HepG2 (cell line): ENCODE measurements around the gene LIN28A. TPM values are rescaled to one million over a fixed set of nuclear protein-coding genes. Genes with fewer than 3 reads are reported as not detected.

Experiments used
- CBX5 ChIP-seq: sonication (generic); formaldehyde crosslinking; IDR thresholded peaks from 2 replicates; pipeline ENCODE4 v1.4.0; 2020; ENCODE audit warnings: missing genetic modification reagents, borderline replicate concordance
- CC2D1A ChIP-seq: sonication (generic); formaldehyde crosslinking; IDR thresholded peaks from 2 replicates; pipeline ENCODE4 v1.8.1; 2023; ENCODE audit warnings: mild to moderate bottlenecking, missing genetic modification reagents
- FOXK2 ChIP-seq: fragments of 450-650 bp; IDR thresholded peaks from 2 replicates; pipeline ENCODE4 v1.6.1; 2016
- GATAD1 ChIP-seq: IDR thresholded peaks from 2 replicates; pipeline ENCODE4 v1.6.1; 2016; ENCODE audit warnings: missing genetic modification reagents, missing compliant biosample characterization
- HDAC1 ChIP-seq: sonication (generic); formaldehyde crosslinking; IDR thresholded peaks from 2 replicates; pipeline ENCODE4 v1.5.1; 2020; ENCODE audit warnings: mild to moderate bottlenecking, missing genetic modification reagents
- HNF4G ChIP-seq, 2 experiments: sonication (generic) in 1 of 2; formaldehyde crosslinking in 1 of 2; IDR thresholded peaks; 2 replicates each; pipeline versions ENCODE4 v1.4.0 to v1.6.1; 2011 to 2020; ENCODE audit warnings: borderline replicate concordance in 2 of 2, low read depth in 2 of 2, mild to moderate bottlenecking in 2 of 2, low read length in 1 of 2, missing genetic modification reagents in 1 of 2, moderate library complexity in 1 of 2
- MAFG ChIP-seq: sonication (generic); formaldehyde crosslinking; IDR thresholded peaks from 2 replicates; pipeline ENCODE4 v1.5.1; 2020; ENCODE audit warnings: mild to moderate bottlenecking, missing genetic modification reagents
- MEIS2 ChIP-seq: sonication (generic); formaldehyde crosslinking; IDR thresholded peaks from 2 replicates; pipeline ENCODE4 v1.9.0; 2021; ENCODE audit warnings: mild to moderate bottlenecking, missing genetic modification reagents
- MYC ChIP-seq: sonication (generic); formaldehyde crosslinking; IDR thresholded peaks from 2 replicates; pipeline ENCODE4 v1.9.0; 2021; ENCODE audit warnings: missing genetic modification reagents, borderline replicate concordance
- NBN ChIP-seq: fragments of 450-650 bp; conservative IDR thresholded peaks from 2 replicates; pipeline ENCODE4 v1.6.1; 2017
- NONO ChIP-seq, 2 experiments: fragments of 450-650 bp in 1 of 2; sonication (generic) in 1 of 2; formaldehyde crosslinking in 1 of 2; IDR thresholded peaks in 1 of 2; conservative IDR thresholded peaks in 1 of 2; 2 replicates each; pipeline versions ENCODE4 v1.6.1 to v1.8.0; 2017 to 2022; ENCODE audit warnings: mild to moderate bottlenecking in 1 of 2, missing genetic modification reagents in 1 of 2, moderate library complexity in 1 of 2
- RFX3 ChIP-seq: IDR thresholded peaks from 2 replicates; pipeline ENCODE4 v1.6.1; 2016; ENCODE audit warnings: missing biosample characterization, missing genetic modification reagents
- SMARCC2 ChIP-seq: fragments of 450-650 bp; IDR thresholded peaks from 2 replicates; pipeline ENCODE4 v1.6.1; 2017; ENCODE audit warnings: antibody characterized with exemption, mild to moderate bottlenecking
- SOX13 ChIP-seq, 3 experiments: fragments of 450-650 bp in 1 of 3; sonication (generic) in 1 of 3; formaldehyde crosslinking in 1 of 3; IDR thresholded peaks in 2 of 3; conservative IDR thresholded peaks in 1 of 3; 2 replicates each; pipeline versions ENCODE4 v1.5.0 to v1.6.1; 2016 to 2020; ENCODE audit warnings: antibody characterized with exemption in 1 of 3, mild to moderate bottlenecking in 1 of 3, missing compliant biosample characterization in 1 of 3, missing genetic modification reagents in 1 of 3, moderate library complexity in 1 of 3
- SP4 ChIP-seq: sonication (generic); formaldehyde crosslinking; IDR thresholded peaks from 2 replicates; pipeline ENCODE4 v1.8.1; 2023; ENCODE audit warnings: mild to moderate bottlenecking, missing genetic modification reagents
- ZFYVE20 ChIP-seq: sonication (generic); formaldehyde crosslinking; IDR thresholded peaks from 2 replicates; pipeline ENCODE4 v1.8.0; 2023; ENCODE audit warnings: low read depth, mild to moderate bottlenecking, moderate library complexity, missing genetic modification reagents, borderline replicate concordance
- ZKSCAN8 ChIP-seq: IDR thresholded peaks from 2 replicates; pipeline ENCODE4 v1.6.1; 2016; ENCODE audit warnings: borderline replicate concordance, missing genetic modification reagents, missing compliant biosample characterization
- ZMYM2 ChIP-seq: sonication (generic); formaldehyde crosslinking; IDR thresholded peaks from 2 replicates; pipeline ENCODE4 v1.8.0; 2022; ENCODE audit warnings: mild to moderate bottlenecking, missing genetic modification reagents
- ZNF230 ChIP-seq: sonication (generic); formaldehyde crosslinking; IDR thresholded peaks from 2 replicates; pipeline ENCODE4 v1.4.0; 2020; ENCODE audit warnings: mild to moderate bottlenecking, missing genetic modification reagents
- ZNF333 ChIP-seq: sonication (generic); formaldehyde crosslinking; IDR thresholded peaks from 2 replicates; pipeline ENCODE4 v1.4.0; 2020; ENCODE audit warnings: mild to moderate bottlenecking, missing genetic modification reagents, borderline replicate concordance
- ZNF567 ChIP-seq: sonication (generic); formaldehyde crosslinking; IDR thresholded peaks from 2 replicates; pipeline ENCODE4 v1.8.1; 2023; ENCODE audit warnings: mild to moderate bottlenecking, missing genetic modification reagents, borderline replicate concordance
- ZNF605 ChIP-seq: sonication (generic); formaldehyde crosslinking; IDR thresholded peaks from 2 replicates; pipeline ENCODE4 v1.8.0; 2022; ENCODE audit warnings: mild to moderate bottlenecking, missing genetic modification reagents
- ZNF660 ChIP-seq: sonication (generic); formaldehyde crosslinking; IDR thresholded peaks from 2 replicates; pipeline ENCODE4 v1.5.1; 2020; ENCODE audit warnings: mild to moderate bottlenecking, low read depth, missing genetic modification reagents, borderline replicate concordance
- ZNF850 ChIP-seq: sonication (generic); formaldehyde crosslinking; conservative IDR thresholded peaks from 2 replicates; pipeline ENCODE4 v1.9.0; 2021; ENCODE audit warnings: mild to moderate bottlenecking, missing genetic modification reagents
- ZSCAN20 ChIP-seq: sonication (generic); formaldehyde crosslinking; IDR thresholded peaks from 2 replicates; pipeline ENCODE4 v1.4.0; 2020; ENCODE audit warnings: missing genetic modification reagents, mild to moderate bottlenecking, borderline replicate concordance
- polyA plus RNA-seq, 8 experiments: library from polyadenylated mRNA; depleted of rRNA in 3 of 8; stranded (reverse) in 7 of 8; unstranded in 1 of 8; fragments of >200 nt; fragmentation: Illumina TruSeq in 4 of 8; extraction: Trizol in 4 of 8; gene quantifications; 2 replicates each; pipeline versions ENCODE4 v1.2.1 to v1.2.3, GENCODE V29; 2011 to 2016; ENCODE audit warnings: low read depth in 4 of 8, missing spikeins in 1 of 8, mixed read lengths in 1 of 8; ENCODE audit not compliant: insufficient read depth in 1 of 8
- total RNA-seq, 5 experiments: library from RNA; depleted of rRNA; stranded (reverse); fragments of >200 nt; fragmentation: Illumina TruSeq; extraction: Trizol; gene quantifications; 2 replicates each; pipeline ENCODE4 v1.2.3, GENCODE V29; 2016; ENCODE audit warnings: low read depth in 1 of 5
- TF ChIP-seq, protein P1 (sequence below): sonication (generic); formaldehyde crosslinking; IDR thresholded peaks from 2 replicates; pipeline ENCODE4 v1.5.0; 2020; ENCODE audit warnings: missing genetic modification reagents
- TF ChIP-seq, protein P2 (sequence below): sonication (generic); formaldehyde crosslinking; IDR thresholded peaks from 2 replicates; pipeline ENCODE4 v1.9.0; 2021; ENCODE audit warnings: missing genetic modification reagents, borderline replicate concordance
- TF ChIP-seq, protein P3 (sequence below): sonication (generic); formaldehyde crosslinking; IDR thresholded peaks from 2 replicates; pipeline ENCODE4 v1.8.0; 2022; ENCODE audit warnings: missing genetic modification reagents, low read depth, mild to moderate bottlenecking, borderline replicate concordance

LIN28A gene
- total and polyA plus RNA-seq, 2 of the 13 experiments (the other 11 are each of a cell fraction or from before 2014, with no cell fraction given), result not detected

DNA sequence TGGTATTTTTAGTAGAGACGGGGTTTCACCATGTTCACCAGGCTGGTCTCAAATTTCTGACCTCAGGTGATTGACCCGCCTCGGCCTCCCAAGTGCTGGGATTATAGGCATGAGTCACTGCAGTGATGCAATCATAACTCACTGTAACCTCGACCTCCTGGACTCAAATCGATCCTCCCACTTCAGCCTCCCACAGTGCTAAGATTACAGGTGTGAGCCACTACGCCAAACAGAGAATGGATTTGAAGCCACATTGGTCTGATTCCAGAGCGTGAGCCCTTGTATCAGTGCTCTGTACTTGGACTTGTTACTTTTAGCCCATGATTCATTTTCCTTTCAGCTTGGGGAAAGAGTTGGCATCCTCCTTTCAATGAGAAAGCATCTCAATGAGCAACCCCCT, 23.2 kb upstream of the LIN28A start (continued):
- TF ChIP-seq MEIS2, result no peak
- no peak for TF ChIP-seq ZNF333 (CRISPR knock-in tag)
- peak; percentile 38; the same call in 1 of the 2 replicates for TF ChIP-seq GATAD1 (CRISPR knock-in tag)
- TF ChIP-seq ZFYVE20 (CRISPR knock-in tag), result no peak
- TF ChIP-seq, protein P1, sequence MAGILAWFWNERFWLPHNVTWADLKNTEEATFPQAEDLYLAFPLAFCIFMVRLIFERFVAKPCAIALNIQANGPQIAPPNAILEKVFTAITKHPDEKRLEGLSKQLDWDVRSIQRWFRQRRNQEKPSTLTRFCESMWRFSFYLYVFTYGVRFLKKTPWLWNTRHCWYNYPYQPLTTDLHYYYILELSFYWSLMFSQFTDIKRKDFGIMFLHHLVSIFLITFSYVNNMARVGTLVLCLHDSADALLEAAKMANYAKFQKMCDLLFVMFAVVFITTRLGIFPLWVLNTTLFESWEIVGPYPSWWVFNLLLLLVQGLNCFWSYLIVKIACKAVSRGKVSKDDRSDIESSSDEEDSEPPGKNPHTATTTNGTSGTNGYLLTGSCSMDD (CRISPR knock-in tag), result no peak
- no peak for TF ChIP-seq ZNF230 (CRISPR knock-in tag)
- peak; percentile 46; the same call in 1 of the 2 replicates for TF ChIP-seq SOX13 (IDR thresholded peaks at IDR 0.05)
- peak in 1 of 2 experiments; percentile 67; a peak in 2 of 4 replicates for TF ChIP-seq SOX13 (CRISPR knock-in tag; conservative IDR thresholded peaks at IDR 0.05 in 1 of 2, IDR thresholded peaks at IDR 0.05 in 1 of 2)
- TF ChIP-seq RFX3 (CRISPR knock-in tag), result no peak
- 0 out of 2 replicates have a peak, but pooled peaks have one; percentile 47 for TF ChIP-seq ZNF605 (CRISPR knock-in tag)
- TF ChIP-seq, protein P2, sequence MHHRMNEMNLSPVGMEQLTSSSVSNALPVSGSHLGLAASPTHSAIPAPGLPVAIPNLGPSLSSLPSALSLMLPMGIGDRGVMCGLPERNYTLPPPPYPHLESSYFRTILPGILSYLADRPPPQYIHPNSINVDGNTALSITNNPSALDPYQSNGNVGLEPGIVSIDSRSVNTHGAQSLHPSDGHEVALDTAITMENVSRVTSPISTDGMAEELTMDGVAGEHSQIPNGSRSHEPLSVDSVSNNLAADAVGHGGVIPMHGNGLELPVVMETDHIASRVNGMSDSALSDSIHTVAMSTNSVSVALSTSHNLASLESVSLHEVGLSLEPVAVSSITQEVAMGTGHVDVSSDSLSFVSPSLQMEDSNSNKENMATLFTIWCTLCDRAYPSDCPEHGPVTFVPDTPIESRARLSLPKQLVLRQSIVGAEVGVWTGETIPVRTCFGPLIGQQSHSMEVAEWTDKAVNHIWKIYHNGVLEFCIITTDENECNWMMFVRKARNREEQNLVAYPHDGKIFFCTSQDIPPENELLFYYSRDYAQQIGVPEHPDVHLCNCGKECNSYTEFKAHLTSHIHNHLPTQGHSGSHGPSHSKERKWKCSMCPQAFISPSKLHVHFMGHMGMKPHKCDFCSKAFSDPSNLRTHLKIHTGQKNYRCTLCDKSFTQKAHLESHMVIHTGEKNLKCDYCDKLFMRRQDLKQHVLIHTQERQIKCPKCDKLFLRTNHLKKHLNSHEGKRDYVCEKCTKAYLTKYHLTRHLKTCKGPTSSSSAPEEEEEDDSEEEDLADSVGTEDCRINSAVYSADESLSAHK (CRISPR knock-in tag), result no peak
- no peak for TF ChIP-seq NONO (IDR thresholded peaks at IDR 0.05)
- TF ChIP-seq NONO (CRISPR knock-in tag; conservative IDR thresholded peaks at IDR 0.05), result peak; percentile 74
- TF ChIP-seq CBX5 (CRISPR knock-in tag), result peak; percentile 83
- no peak for TF ChIP-seq SP4 (CRISPR knock-in tag)
- TF ChIP-seq ZSCAN20 (CRISPR knock-in tag), result peak; percentile 97
- TF ChIP-seq ZMYM2 (CRISPR knock-in tag), result peak; percentile 94
- TF ChIP-seq, protein P3, sequence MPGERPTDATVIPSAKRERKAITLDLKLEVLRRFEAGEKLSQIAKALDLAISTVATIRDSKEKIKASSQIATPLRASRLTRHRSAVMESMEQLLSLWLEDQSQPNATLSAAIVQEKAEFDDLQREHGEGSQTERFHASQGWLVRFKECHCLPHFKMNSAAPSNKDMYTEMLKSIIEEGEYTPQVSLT (CRISPR knock-in tag), result no peak
- TF ChIP-seq ZNF660 (CRISPR knock-in tag), result no peak
- TF ChIP-seq HNF4G (IDR thresholded peaks at IDR 0.05; ENCODE audit: borderline replicate concordance, low read depth, low read length), result peak; percentile 82; the same call in 1 of the 2 replicates
- peak; percentile 49; the same call in 1 of the 2 replicates for TF ChIP-seq HNF4G (CRISPR knock-in tag; IDR thresholded peaks at IDR 0.05; ENCODE audit: borderline replicate concordance, low read depth)
- no peak for TF ChIP-seq MAFG (CRISPR knock-in tag)
- no peak for TF ChIP-seq ZNF567 (CRISPR knock-in tag)
- peak; percentile 90 for TF ChIP-seq HDAC1 (CRISPR knock-in tag)
- no peak for TF ChIP-seq ZNF850 (CRISPR knock-in tag)
- TF ChIP-seq NBN, result no peak
- TF ChIP-seq ZKSCAN8 (CRISPR knock-in tag), result peak; percentile 83
- TF ChIP-seq CC2D1A (CRISPR knock-in tag), result no peak
- TF ChIP-seq FOXK2, result no peak
- 0 out of 2 replicates have a peak, but pooled peaks have one; percentile 62 for TF ChIP-seq SMARCC2
- TF ChIP-seq MYC (CRISPR knock-in tag), result peak; percentile 47; the same call in 1 of the 2 replicates
